ENCODE data around the gene NGDN. TPM values are rescaled to one million over a fixed set of nuclear protein-coding genes. Genes with fewer than 3 reads are reported as not detected.
A peak's percentile ranks its signal among the peaks of the same experiment; 100 is the strongest.

The NGDN gene
- total and polyA plus RNA-seq, 2 of the 8 experiments (the other 6 are each of a cell fraction or from before 2014, with no cell fraction given), result 39.8 to 48.8 TPM

- Histone ChIP-seq H2AK5ac (ENCODE audit: low read depth, low read length) (no peak overlapping the region; the same call in 1 of the 2 replicates), H3K23ac (ENCODE audit: insufficient read length) (no peak overlapping the region), H2AFZ (ENCODE audit: low read length) (no peak overlapping the region), H4K8ac (ENCODE audit: extremely low read depth, insufficient read depth, low read length) (no peak overlapping the region; the same call in 1 of the 2 replicates), H2BK20ac (ENCODE audit: low read length) (no peak overlapping the region), H3K9me3 (ENCODE audit: insufficient read depth in 2 of 2, low read depth in 1 of 2, low read length in 1 of 2) (no peaks in the 10 kb centered on the region), H3K14ac (ENCODE audit: insufficient read length) (no peak overlapping the region), H3K23me2 (ENCODE audit: low read depth, low read length) (no peaks in the 10 kb centered on the region), H3K27ac (ENCODE audit: low read depth, low read length) (no peak overlapping the region), H4K5ac (ENCODE audit: insufficient read length, low read depth, low read length) (no peak overlapping the region), H3K36me3 (ENCODE audit: control insufficient read depth in 2 of 4, insufficient read depth in 4 of 4, low read length in 3 of 4) (peaks cover 0 to 31% (median 14%) of the 10 kb centered on the region in 4 experiments), H4K20me1 (replicated peaks in 1 of 2; ENCODE audit: control insufficient read depth in 1 of 2, insufficient read depth in 2 of 2, low read length in 2 of 2) (no peaks in the 10 kb centered on the region), H3K4me1 (replicated peaks in 1 of 4; ENCODE audit: control insufficient read depth in 3 of 4, insufficient read depth in 4 of 4, low read length in 3 of 4) (peaks cover 7 to 13% (median 10%) of the 10 kb centered on the region in 4 experiments), H3K4ac (replicated peaks; ENCODE audit: insufficient read length, low read depth, low read length) (no peak overlapping the region), H2BK5ac (ENCODE audit: low read depth, low read length) (no peak overlapping the region), H2BK120ac (replicated peaks; ENCODE audit: low read depth, low read length) (no peak overlapping the region), H3K79me2 (ENCODE audit: control insufficient read depth in 1 of 2, insufficient read depth in 2 of 2, low read length in 2 of 2) (no peaks in the 10 kb centered on the region), H3K79me1 (ENCODE audit: low read depth, low read length) (no peaks in the 10 kb centered on the region), H2BK15ac (ENCODE audit: low read length) (no peak overlapping the region), H2BK12ac (ENCODE audit: low read depth, low read length) (no peak overlapping the region), H3K4me3 (ENCODE audit: extremely low read depth in 1 of 4, insufficient read depth in 2 of 4, low read depth in 3 of 4, low read length in 4 of 4) (no peak overlapping the region), H3K4me2 (ENCODE audit: insufficient read depth in 1 of 2, low read depth in 2 of 2, low read length in 2 of 2) (no peak overlapping the region), H3K56ac (replicated peaks; ENCODE audit: insufficient read length, low read depth, low read length) (no peak overlapping the region), H3K27me3 (replicated peaks in 1 of 4; ENCODE audit: control insufficient read depth in 3 of 4, extremely low read depth in 1 of 4, insufficient read depth in 3 of 4, low read length in 3 of 4) (no peaks in the 10 kb centered on the region), H3K9ac (replicated peaks in 1 of 4; ENCODE audit: extremely low read depth in 1 of 4, low read depth in 3 of 4, low read length in 3 of 4) (no peak overlapping the region), H4K91ac (replicated peaks; ENCODE audit: insufficient read length, low read length) (no peak overlapping the region), H3K18ac (ENCODE audit: extremely low read depth, low read length) (no peak overlapping the region)
- FAIRE-seq (no peak), DNase-seq (ENCODE audit: low read depth in 1 of 2, low spot score in 2 of 2) (no peak)
- WGBS, 2 experiments (ENCODE audit: extremely low coverage in 1 of 2, insufficient coverage in 1 of 2, insufficient read length in 1 of 2, insufficient replicate concordance in 2 of 2, low coverage in 1 of 2, low lambda C conversion rate in 2 of 2, missing lambda C conversion rate in 1 of 2), result 92% methylated on average over 18 of the region's 20 CpGs; no CpG with 5 or more reads in 1 of the 2 experiments
- CTCF ChIA-PET (ENCODE audit: partially characterized antibody), result interaction anchor here (0.6 to 70.5 kb wide), 10 partner anchors 9 to 399 kb away, joined by 3 to 2092 read pairs (median 6); partner anchors contain the start of genes AP1G2, NGDN, THTPA and ZFHX2
- TF ChIP-seq HDAC6 (IDR thresholded peaks at IDR 0.05; ENCODE audit: low read depth, low read length), result no peak
- no peak for TF ChIP-seq EP300 (IDR thresholded peaks at IDR 0.05; ENCODE audit: borderline replicate concordance in 1 of 2, low read depth in 2 of 2, low read length in 2 of 2)
- TF ChIP-seq CBX5 (IDR thresholded peaks at IDR 0.05; ENCODE audit: low read depth, low read length), result no peak
- TF ChIP-seq POLR2AphosphoS5 (IDR thresholded peaks at IDR 0.05; ENCODE audit: low read depth, low read length), result peak; percentile 34; the same call in 1 of the 2 replicates
- TF ChIP-seq, protein P1, sequence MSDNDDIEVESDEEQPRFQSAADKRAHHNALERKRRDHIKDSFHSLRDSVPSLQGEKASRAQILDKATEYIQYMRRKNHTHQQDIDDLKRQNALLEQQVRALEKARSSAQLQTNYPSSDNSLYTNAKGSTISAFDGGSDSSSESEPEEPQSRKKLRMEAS (IDR thresholded peaks at IDR 0.05), result no peak
- POLR2A ChIA-PET (ENCODE audit: partially characterized antibody), result interaction anchor here (0.9 to 52.7 kb wide), 5 partner anchors 7 to 44 kb away, joined by 3 to 1523 read pairs (median 12); partner anchors contain the start of genes AP1G2, THTPA and ZFHX2
These were observed 52.5 kb downstream of the NGDN start for GRCh38 chr14:23521785-23522640.
